ENCODE data around the gene TNFSF15.

Gene TNFSF15

GRCh38 chr9:114805670-114806525 lies at the start of gene TNFSF15:
Gene TNFSF15 (minus strand): TSS chr9:114806039. CDS start chr9:114806012, 27 bp downstream.
- DNase-seq: peak; percentile 75

GRCh38 chr9:114855488-114855887 lies 49.6 kb upstream of the TNFSF15 start:
- DNase-seq: no peak

GRCh38 chr9:114854736-114855355 lies 49.0 kb upstream of the TNFSF15 start:
- no peak for DNase-seq

GRCh38 chr9:114853071-114853855 lies 47.4 kb upstream of the TNFSF15 start:
- DNase-seq: no peak

GRCh38 chr9:114852050-114852594 lies 46.3 kb upstream of the TNFSF15 start:
- peak; percentile 96 for DNase-seq

- DNase-seq: peak; percentile 61
Observed at GRCh38 chr9:114851306-114851705, 45.5 kb upstream of the TNFSF15 start.

GRCh38 chr9:114850871-114851270 lies 45.0 kb upstream of the TNFSF15 start:
- DNase-seq: peak; percentile 11

- DNase-seq: no peak
Observed at GRCh38 chr9:114849450-114849849, 43.6 kb upstream of the TNFSF15 start.

GRCh38 chr9:114847492-114848417 lies 41.9 kb upstream of the TNFSF15 start:
- no peak for DNase-seq

- no peak for DNase-seq
Observed at GRCh38 chr9:114845373-114845772, 39.5 kb upstream of the TNFSF15 start.

- no peak for DNase-seq
Observed at GRCh38 chr9:114844766-114845165, 38.9 kb upstream of the TNFSF15 start.

- DNase-seq: no peak
Observed at GRCh38 chr9:114837923-114838322, 32.1 kb upstream of the TNFSF15 start.

GRCh38 chr9:114836769-114837168 lies 30.9 kb upstream of the TNFSF15 start:
- DNase-seq: peak; percentile 34

GRCh38 chr9:114834386-114834785 lies 28.5 kb upstream of the TNFSF15 start:
- no peak for DNase-seq

GRCh38 chr9:114830546-114830945 lies 24.7 kb upstream of the TNFSF15 start:
- no peak for DNase-seq

GRCh38 chr9:114829574-114830440 lies 24.0 kb upstream of the TNFSF15 start:
- no peak for DNase-seq

- DNase-seq: no peak
Observed at GRCh38 chr9:114828303-114828650, 22.4 kb upstream of the TNFSF15 start.

GRCh38 chr9:114827641-114828302 lies 21.9 kb upstream of the TNFSF15 start:
- no peak for DNase-seq

- no peak for DNase-seq
Observed at GRCh38 chr9:114826431-114826830, 20.6 kb upstream of the TNFSF15 start.

GRCh38 chr9:114825126-114825795 lies 19.4 kb upstream of the TNFSF15 start:
- no peak for DNase-seq

All from MV-4-11 (cell line).